ENCODE results near the gene PARD6G. TPM values are rescaled to one million over a fixed set of nuclear protein-coding genes. Genes with fewer than 3 reads are reported as not detected.
"Not testable (repeated sequence)": the region's sequence is repeated elsewhere in the genome, so short reads cannot be mapped to it uniquely, and the experiment has no call there.

Gene PARD6G
- total RNA-seq, 2 donors from 2014 or later: 12.3 to 18.7 TPM

GRCh38 chr18:80168346-80168745, 79.0 kb downstream of the PARD6G start:
- H3K36me3 ChIP-seq: no peaks in the 10 kb centered on the region
- H3K4me3 ChIP-seq: no peak overlapping the region
- no peak for DNase-seq (ENCODE audit: low spot score)
- H3K4me1 ChIP-seq (replicated peaks): no peaks in the 10 kb centered on the region
- intact Hi-C loops (cut with DNase I): no loop called here
- no peaks in the 10 kb centered on the region for H3K27me3 ChIP-seq (replicated peaks; ENCODE audit: insufficient read depth)
- WGBS: 89% methylated on average over 2 of the region's 2 CpGs
- H3K9me3 ChIP-seq: no peaks in the 10 kb centered on the region
- no peak overlapping the region for H3K27ac ChIP-seq
- TF ChIP-seq CTCF (IDR thresholded peaks at IDR 0.05) (no peak), POLR2AphosphoS5 (IDR thresholded peaks at IDR 0.05) (no peak), POLR2A (IDR thresholded peaks at IDR 0.05) (no peak)

- no peaks in the 10 kb centered on the region for H3K4me1 ChIP-seq (replicated peaks)
- TF ChIP-seq POLR2AphosphoS5 (IDR thresholded peaks at IDR 0.05): no peak
- H3K9me3 ChIP-seq: no peaks in the 10 kb centered on the region
- H3K36me3 ChIP-seq: no peaks in the 10 kb centered on the region
- WGBS: 68% methylated on average over 13 of the region's 13 CpGs
- no peak for DNase-seq (ENCODE audit: low spot score)
- intact Hi-C loops (cut with DNase I): no loop called here
- no peak overlapping the region for H3K27ac ChIP-seq
- H3K4me3 ChIP-seq: no peak overlapping the region
- no peaks in the 10 kb centered on the region for H3K27me3 ChIP-seq (replicated peaks; ENCODE audit: insufficient read depth)
Observed at GRCh38 chr18:80167931-80168330, 79.4 kb downstream of the PARD6G start.

GRCh38 chr18:80167331-80167730, 80.0 kb downstream of the PARD6G start:
- no peak for DNase-seq (ENCODE audit: low spot score)
- H3K27ac ChIP-seq: no peak overlapping the region
- H3K27me3 ChIP-seq (replicated peaks; ENCODE audit: insufficient read depth): no peaks in the 10 kb centered on the region
- 91% methylated on average over 9 of the region's 9 CpGs for WGBS
- no peaks in the 10 kb centered on the region for H3K36me3 ChIP-seq
- H3K4me3 ChIP-seq: no peak overlapping the region
- intact Hi-C loops (cut with DNase I): no loop called here
- no peak for TF ChIP-seq CTCF (IDR thresholded peaks at IDR 0.05)
- H3K4me1 ChIP-seq (replicated peaks): no peaks in the 10 kb centered on the region
- no peaks in the 10 kb centered on the region for H3K9me3 ChIP-seq

DNA sequence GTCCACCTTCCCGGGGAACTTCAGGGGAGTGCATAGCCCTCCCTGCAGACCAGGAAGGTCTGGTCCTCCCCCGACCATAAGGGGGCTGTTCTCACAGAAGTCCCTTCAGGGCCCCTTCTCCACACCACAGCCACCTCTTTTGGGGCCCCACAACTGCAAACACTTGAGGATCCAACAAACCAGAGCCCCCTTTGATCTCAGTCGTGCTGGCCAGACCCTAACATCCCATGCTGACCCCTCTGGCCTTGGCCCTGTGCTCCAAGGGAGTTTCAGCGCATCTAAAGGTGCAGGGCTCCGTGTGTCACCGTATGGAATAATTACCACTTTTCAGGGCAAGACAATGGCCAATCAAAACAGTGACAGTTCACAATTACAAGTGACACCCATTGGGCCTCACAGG, 80.6 kb downstream of the PARD6G start:
- H3K4me3 ChIP-seq: no peak overlapping the region
- no peak overlapping the region for H3K27ac ChIP-seq
- intact Hi-C loops (cut with DNase I): no loop called here
- no peaks in the 10 kb centered on the region for H3K4me1 ChIP-seq (replicated peaks)
- H3K27me3 ChIP-seq (replicated peaks; ENCODE audit: insufficient read depth): no peaks in the 10 kb centered on the region
- 81% methylated on average over 6 of the region's 6 CpGs for WGBS
- H3K9me3 ChIP-seq: no peaks in the 10 kb centered on the region
- H3K36me3 ChIP-seq: no peaks in the 10 kb centered on the region
- DNase-seq (ENCODE audit: low spot score): no peak
- TF ChIP-seq POLR2AphosphoS5 (IDR thresholded peaks at IDR 0.05) (no peak), POLR2A (IDR thresholded peaks at IDR 0.05) (no peak), CTCF (IDR thresholded peaks at IDR 0.05) (no peak)

GRCh38 chr18:80166240-80166639, 81.1 kb downstream of the PARD6G start:
- no peak overlapping the region for H3K27ac ChIP-seq
- TF ChIP-seq POLR2A (IDR thresholded peaks at IDR 0.05) (no peak), CTCF (IDR thresholded peaks at IDR 0.05) (no peak), POLR2AphosphoS5 (IDR thresholded peaks at IDR 0.05) (no peak)
- H3K4me3 ChIP-seq: no peak overlapping the region
- no peaks in the 10 kb centered on the region for H3K9me3 ChIP-seq
- 93% methylated on average over 10 of the region's 10 CpGs for WGBS
- no peaks in the 10 kb centered on the region for H3K27me3 ChIP-seq (replicated peaks; ENCODE audit: insufficient read depth)
- no peak for DNase-seq (ENCODE audit: low spot score)
- H3K36me3 ChIP-seq: no peaks in the 10 kb centered on the region
- intact Hi-C loops (cut with DNase I): no loop called here
- no peaks in the 10 kb centered on the region for H3K4me1 ChIP-seq (replicated peaks)

DNA sequence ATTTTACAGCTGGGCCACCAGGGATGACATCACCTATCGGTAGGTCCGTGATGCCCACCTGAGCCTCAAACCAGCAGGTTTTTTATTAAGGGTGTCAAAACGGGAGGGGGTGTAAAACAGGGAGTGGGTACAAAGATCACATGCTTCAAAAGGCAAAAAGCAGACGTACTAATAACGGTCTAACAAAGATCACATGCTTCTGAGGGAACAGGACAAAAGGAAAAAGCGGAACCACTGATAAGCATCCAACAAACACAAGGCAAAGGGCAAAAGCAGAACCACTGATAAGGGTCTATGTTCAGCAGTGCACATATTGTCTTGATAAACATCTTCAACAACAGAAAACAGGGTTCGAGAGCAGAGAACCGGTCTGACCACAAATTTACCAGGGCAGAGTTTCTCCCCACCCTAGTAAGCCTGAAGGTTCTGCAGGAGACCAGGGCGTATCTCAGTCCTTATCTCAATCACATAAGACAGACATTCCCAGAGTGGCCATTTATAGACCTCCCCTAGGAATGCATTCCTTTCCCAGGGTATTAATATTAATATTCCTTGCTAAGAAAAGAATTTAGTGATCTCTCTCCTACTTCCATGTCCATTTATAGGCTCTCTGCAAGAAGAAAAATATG, 82.5 kb downstream of the PARD6G start:
- WGBS: 91% methylated on average over 9 of the region's 9 CpGs
- intact Hi-C loops (cut with DNase I); H3K27ac ChIP-seq; H3K27me3 ChIP-seq (replicated peaks; ENCODE audit: insufficient read depth); H3K36me3 ChIP-seq; H3K4me3 ChIP-seq; H3K9me3 ChIP-seq; DNase-seq (ENCODE audit: low spot score); H3K4me1 ChIP-seq (replicated peaks): not testable (repeated sequence)
